ENCODE measurements around the gene PCDHGA6. TPM values are rescaled to one million over a fixed set of nuclear protein-coding genes. Genes with fewer than 3 reads are reported as not detected.

The PCDHGA6 gene
- total RNA-seq, 4 donors from 2014 or later = 0.83 to 1.6 (median 1.6) TPM

DNA sequence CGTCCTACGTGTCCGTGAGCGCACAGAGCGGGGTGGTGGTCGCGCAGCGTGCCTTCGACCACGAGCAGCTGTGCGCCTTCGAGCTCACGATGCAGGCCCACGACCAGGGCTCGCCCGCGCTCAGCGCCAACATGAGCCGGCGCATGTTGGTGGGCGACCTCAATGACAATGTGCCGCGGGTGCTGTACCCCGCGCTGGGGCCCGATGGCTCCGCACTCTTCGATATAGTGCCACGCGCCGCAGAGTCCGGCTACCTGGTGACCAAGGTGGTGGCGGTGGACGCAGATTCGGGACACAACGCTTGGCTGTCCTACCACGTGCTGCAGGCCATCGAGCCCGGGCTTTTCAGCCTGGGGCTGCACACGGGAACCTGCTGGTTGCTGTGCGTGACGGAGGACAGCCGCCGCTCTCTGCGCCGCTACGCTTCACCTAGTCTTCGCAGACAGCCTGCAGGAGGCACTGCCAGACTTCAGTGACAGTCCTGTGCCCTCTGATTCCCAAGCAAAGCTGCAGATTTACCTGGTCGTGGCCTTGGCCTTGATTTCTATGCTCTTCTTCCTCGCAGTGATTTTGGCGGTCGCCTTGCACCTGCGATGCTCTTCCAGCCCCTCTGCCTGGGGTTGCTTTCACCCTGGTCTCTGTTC lies 54.2 kb downstream of the PCDHGA6 start:
- H3K4me3 ChIP-seq = no peak overlapping the region
- no peaks in the 10 kb centered on the region for H3K9me3 ChIP-seq
- peaks cover 0 to 26% of the 10 kb centered on the region in 2 donors for H3K4me1 ChIP-seq
- H3K36me3 ChIP-seq = no peaks in the 10 kb centered on the region
- intact Hi-C loops (cut with DNase I; ENCODE audit: low total_unique reads) = no loop called here
- TF ChIP-seq, protein P1, sequence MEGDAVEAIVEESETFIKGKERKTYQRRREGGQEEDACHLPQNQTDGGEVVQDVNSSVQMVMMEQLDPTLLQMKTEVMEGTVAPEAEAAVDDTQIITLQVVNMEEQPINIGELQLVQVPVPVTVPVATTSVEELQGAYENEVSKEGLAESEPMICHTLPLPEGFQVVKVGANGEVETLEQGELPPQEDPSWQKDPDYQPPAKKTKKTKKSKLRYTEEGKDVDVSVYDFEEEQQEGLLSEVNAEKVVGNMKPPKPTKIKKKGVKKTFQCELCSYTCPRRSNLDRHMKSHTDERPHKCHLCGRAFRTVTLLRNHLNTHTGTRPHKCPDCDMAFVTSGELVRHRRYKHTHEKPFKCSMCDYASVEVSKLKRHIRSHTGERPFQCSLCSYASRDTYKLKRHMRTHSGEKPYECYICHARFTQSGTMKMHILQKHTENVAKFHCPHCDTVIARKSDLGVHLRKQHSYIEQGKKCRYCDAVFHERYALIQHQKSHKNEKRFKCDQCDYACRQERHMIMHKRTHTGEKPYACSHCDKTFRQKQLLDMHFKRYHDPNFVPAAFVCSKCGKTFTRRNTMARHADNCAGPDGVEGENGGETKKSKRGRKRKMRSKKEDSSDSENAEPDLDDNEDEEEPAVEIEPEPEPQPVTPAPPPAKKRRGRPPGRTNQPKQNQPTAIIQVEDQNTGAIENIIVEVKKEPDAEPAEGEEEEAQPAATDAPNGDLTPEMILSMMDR (IDR thresholded peaks at IDR 0.05 in 4 of 5, conservative IDR thresholded peaks at IDR 0.05 in 1 of 5) = no peak
- TF ChIP-seq POLR2A (IDR thresholded peaks at IDR 0.05) = no peak
- no peak overlapping the region for H3K27ac ChIP-seq
- DNase-seq (no peak), ATAC-seq (no peak)
- H3K27me3 ChIP-seq = no peaks in the 10 kb centered on the region
- in situ Hi-C loops (cut with MboI; ENCODE audit: low sequenced_read_pairs in 4 of 4) = loop anchor here in 2 of 4 donors (10.0 kb wide), 1 partner anchor 127 kb away; no protein-coding TSS in a partner anchor

Other genes starting within 250 kb of the PCDHGA6 start
- gene PCDHB5, start 238.7 kb upstream of the PCDHGA6 start, total RNA-seq = 1 to 10 TPM in 1 of 4 donors, under 1 TPM in 3; 0.38 to 1.5 (median 0.91) TPM
- gene PCDHB6, start 223.8 kb upstream of the PCDHGA6 start, total RNA-seq = under 1 TPM in 3 of 4 donors, not detected in 1; 0.09 to 0.46 (median 0.19) TPM
- under 1 TPM; 0.07 to 0.75 (median 0.20) TPM for gene PCDHB7, start 201.2 kb upstream of the PCDHGA6 start, total RNA-seq
- under 1 TPM in 2 of 4 donors, not detected in 2; 0.16 to 0.20 TPM for gene PCDHB8, start 196.1 kb upstream of the PCDHGA6 start, total RNA-seq
- 1 to 10 TPM in 3 of 4 donors, under 1 TPM in 1; 0.87 to 2.5 (median 1.7) TPM for gene PCDHB16, start 191.5 kb upstream of the PCDHGA6 start, total RNA-seq
- 1 to 10 TPM in 1 of 4 donors, under 1 TPM in 3; 0.15 to 3.0 (median 0.71) TPM for gene PCDHB9, start 186.7 kb upstream of the PCDHGA6 start, total RNA-seq
- gene PCDHB10, start 181.5 kb upstream of the PCDHGA6 start, total RNA-seq = under 1 TPM; 0.23 to 0.61 (median 0.54) TPM
- gene PCDHB11, start 174.3 kb upstream of the PCDHGA6 start, total RNA-seq = 1 to 10 TPM in 1 of 4 donors, under 1 TPM in 3; 0.05 to 1.1 (median 0.53) TPM
- gene PCDHB12, start 165.2 kb upstream of the PCDHGA6 start, total RNA-seq = 1 to 10 TPM in 1 of 4 donors, under 1 TPM in 3; 0.41 to 1.1 (median 0.59) TPM
- gene PCDHB13, start 160.0 kb upstream of the PCDHGA6 start, total RNA-seq = 1 to 10 TPM in 1 of 4 donors, under 1 TPM in 3; 0.40 to 2.1 (median 0.69) TPM
- 1 to 10 TPM in 1 of 4 donors, under 1 TPM in 3; 0.62 to 1.9 (median 0.76) TPM for gene PCDHB14, start 150.5 kb upstream of the PCDHGA6 start, total RNA-seq
- gene PCDHB15, start 128.5 kb upstream of the PCDHGA6 start, total RNA-seq = 1 to 10 TPM in 1 of 4 donors, under 1 TPM in 3; 0.33 to 1.2 (median 0.52) TPM
- gene SLC25A2, start 69.8 kb upstream of the PCDHGA6 start, total RNA-seq = under 1 TPM in 1 of 4 donors, not detected in 3; 0.49 TPM
- gene TAF7, start 53.1 kb upstream of the PCDHGA6 start, total RNA-seq = 10 to 100 TPM; 60.9 to 91.2 (median 79.8) TPM
- under 1 TPM; 0.65 to 0.97 (median 0.71) TPM for gene PCDHGA1, start 43.4 kb upstream of the PCDHGA6 start, total RNA-seq
- 1 to 10 TPM in 2 of 4 donors, under 1 TPM in 2; 0.66 to 1.5 (median 1.2) TPM for gene PCDHGA2, start 35.1 kb upstream of the PCDHGA6 start, total RNA-seq
- 1 to 10 TPM; 1.5 to 2.8 (median 2.0) TPM for gene PCDHGA3, start 30.1 kb upstream of the PCDHGA6 start, total RNA-seq
- gene PCDHGB1, start 23.8 kb upstream of the PCDHGA6 start, total RNA-seq = 1 to 10 TPM in 1 of 4 donors, under 1 TPM in 3; 0.20 to 1.1 (median 0.74) TPM
- gene PCDHGA4, start 18.9 kb upstream of the PCDHGA6 start, total RNA-seq = 1 to 10 TPM; 1.3 to 5.4 (median 1.5) TPM
- gene PCDHGB2, start 13.9 kb upstream of the PCDHGA6 start, total RNA-seq = 1 to 10 TPM in 3 of 4 donors, under 1 TPM in 1; 0.55 to 3.4 (median 1.9) TPM
- 1 to 10 TPM in 2 of 4 donors, under 1 TPM in 2; 0.07 to 1.8 (median 0.93) TPM for gene PCDHGA5, start 9.7 kb upstream of the PCDHGA6 start, total RNA-seq
- 1 to 10 TPM in 3 of 4 donors, under 1 TPM in 1; 0.29 to 2.0 (median 1.2) TPM for gene PCDHGB3, start 3.6 kb upstream of the PCDHGA6 start, total RNA-seq
- 1 to 10 TPM; 1.3 to 2.4 (median 1.9) TPM for gene PCDHGA7, start 8.9 kb downstream of the PCDHGA6 start, total RNA-seq
- gene PCDHGB4, start 13.8 kb downstream of the PCDHGA6 start, total RNA-seq = 1 to 10 TPM in 3 of 4 donors, under 1 TPM in 1; 0.88 to 2.1 (median 1.3) TPM
- gene PCDHGA8, start 18.7 kb downstream of the PCDHGA6 start, total RNA-seq = 1 to 10 TPM in 2 of 4 donors, under 1 TPM in 2; 0.82 to 1.8 (median 1.2) TPM
- gene PCDHGB5, start 24.1 kb downstream of the PCDHGA6 start, total RNA-seq = 1 to 10 TPM; 3.0 to 6.3 (median 4.4) TPM
- gene PCDHGA9, start 28.9 kb downstream of the PCDHGA6 start, total RNA-seq = 1 to 10 TPM in 3 of 4 donors, under 1 TPM in 1; 0.95 to 4.0 (median 1.5) TPM
- 1 to 10 TPM; 1.4 to 4.6 (median 2.9) TPM for gene PCDHGB6, start 34.1 kb downstream of the PCDHGA6 start, total RNA-seq
- gene PCDHGA10, start 39.1 kb downstream of the PCDHGA6 start, total RNA-seq = 1 to 10 TPM in 3 of 4 donors, under 1 TPM in 1; 0.80 to 2.4 (median 1.2) TPM
- 1 to 10 TPM; 3.0 to 5.7 (median 3.3) TPM for gene PCDHGB7, start 43.8 kb downstream of the PCDHGA6 start, total RNA-seq
- 1 to 10 TPM; 1.2 to 3.3 (median 1.3) TPM for gene PCDHGA11, start 47.2 kb downstream of the PCDHGA6 start, total RNA-seq
- gene PCDHGA12, start 56.6 kb downstream of the PCDHGA6 start, total RNA-seq = 1 to 10 TPM; 1.1 to 5.4 (median 1.7) TPM
- gene PCDHGC3, start 102.1 kb downstream of the PCDHGA6 start, total RNA-seq = 10 to 100 TPM; 11.8 to 14.5 (median 13.8) TPM
- 10 to 100 TPM in 1 of 4 donors, 1 to 10 TPM in 1, under 1 TPM in 1, not detected in 1; 0.31 to 20.4 (median 1.7) TPM for gene PCDHGC4, start 111.1 kb downstream of the PCDHGA6 start, total RNA-seq
- 1 to 10 TPM in 1 of 4 donors, under 1 TPM in 2, not detected in 1; 0.16 to 1.5 (median 0.36) TPM for gene PCDHGC5, start 115.2 kb downstream of the PCDHGA6 start, total RNA-seq
- 100 to 1,000 TPM in 3 of 4 donors, 10 to 100 TPM in 1; 98.3 to 324 (median 214) TPM for gene DIAPH1, start 245.1 kb downstream of the PCDHGA6 start, total RNA-seq